Measurements from ENCODE around the gene ESR2. TPM values are rescaled to one million over a fixed set of nuclear protein-coding genes. Genes with fewer than 3 reads are reported as not detected.

ESR2 gene
- total RNA-seq, 1 donor from 2014 or later, result 0.16 TPM

- Mint-ChIP-seq H3K4me3 (ENCODE audit: unreplicated experiment) (no peak overlapping the region), H3K27ac (ENCODE audit: unreplicated experiment) (no peak overlapping the region), H3K36me3 (ENCODE audit: low read depth, unreplicated experiment) (no peaks in the 10 kb centered on the region), H3K4me1 (ENCODE audit: low read depth, unreplicated experiment) (no peaks in the 10 kb centered on the region), H3K9me3 (ENCODE audit: unreplicated experiment) (peaks cover 3% of the 10 kb centered on the region), H3K27me3 (ENCODE audit: low read depth, unreplicated experiment) (peaks cover 3% of the 10 kb centered on the region)
- no peak for FAIRE-seq
- no peaks in the 10 kb centered on the region for H3K27me3 ChIP-seq (ENCODE audit: insufficient read depth, low read length)
- H3K36me3 ChIP-seq (ENCODE audit: insufficient read depth, low read length), result no peaks in the 10 kb centered on the region
- H3K4me3 ChIP-seq (ENCODE audit: insufficient read depth, low read depth, low read length), result no peak overlapping the region
- H2AFZ ChIP-seq (ENCODE audit: low read depth, low read length), result no peak overlapping the region
- H3K4me1 ChIP-seq (ENCODE audit: insufficient read depth, low read length), result no peaks in the 10 kb centered on the region
- no peaks in the 10 kb centered on the region for H4K20me1 ChIP-seq (ENCODE audit: insufficient read depth, low read length)
- H3K9me3 ChIP-seq (ENCODE audit: insufficient read depth, low read depth, low read length), result no peaks in the 10 kb centered on the region
- TF ChIP-seq CTCF (IDR thresholded peaks at IDR 0.05; ENCODE audit: insufficient read depth, low read depth, low read length) (no peak), EZH2 (IDR thresholded peaks at IDR 0.05; ENCODE audit: insufficient read depth, low read length) (no peak)
- no peaks in the 10 kb centered on the region for H3K79me2 ChIP-seq (ENCODE audit: insufficient read depth, low read length)
- H3K27ac ChIP-seq (ENCODE audit: low read depth, low read length), result no peak overlapping the region
- no peak overlapping the region for H3K4me2 ChIP-seq (ENCODE audit: low read length)
- no peak overlapping the region for H3K9ac ChIP-seq (ENCODE audit: low read length)
- no peak for DNase-seq (ENCODE audit: low read depth)
Measured at GRCh38 chr14:64186231-64187129, 107.7 kb downstream of the ESR2 start.

DNA sequence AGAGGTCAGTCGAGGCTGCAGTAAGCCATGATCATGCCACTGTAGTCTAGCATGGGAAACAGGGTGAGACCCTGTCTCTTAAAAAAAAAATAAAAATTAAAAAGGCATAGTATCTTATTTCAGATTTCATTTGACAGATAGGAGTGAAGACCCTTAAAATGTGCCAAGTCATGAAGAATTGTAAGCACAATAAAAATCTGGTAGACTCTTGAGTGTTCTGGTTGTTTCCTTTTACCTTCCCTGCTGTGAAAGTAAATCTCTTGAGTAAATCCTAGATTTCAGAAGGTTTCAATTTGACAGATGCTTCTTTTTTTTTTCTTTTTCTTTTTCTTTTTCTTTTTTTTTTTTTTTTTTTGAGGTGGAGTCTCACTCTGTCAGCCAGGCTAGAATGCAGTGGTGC is 109.0 kb downstream of the ESR2 start:
- H3K79me2 ChIP-seq (ENCODE audit: insufficient read depth, low read length), result no peaks in the 10 kb centered on the region
- peaks cover 3% of the 10 kb centered on the region for H3K9me3 Mint-ChIP-seq (ENCODE audit: unreplicated experiment)
- H3K36me3 ChIP-seq (ENCODE audit: insufficient read depth, low read length), result no peaks in the 10 kb centered on the region
- H3K9me3 ChIP-seq (ENCODE audit: insufficient read depth, low read depth, low read length), result no peaks in the 10 kb centered on the region
- TF ChIP-seq CTCF (IDR thresholded peaks at IDR 0.05; ENCODE audit: insufficient read depth, low read depth, low read length) (no peak), EZH2 (IDR thresholded peaks at IDR 0.05; ENCODE audit: insufficient read depth, low read length) (no peak)
- H2AFZ ChIP-seq (ENCODE audit: low read depth, low read length), result no peak overlapping the region
- H3K27ac ChIP-seq (ENCODE audit: low read depth, low read length), result no peak overlapping the region
- no peaks in the 10 kb centered on the region for H3K27me3 ChIP-seq (ENCODE audit: insufficient read depth, low read length)
- H4K20me1 ChIP-seq (ENCODE audit: insufficient read depth, low read length), result no peaks in the 10 kb centered on the region
- no peak for FAIRE-seq
- no peaks in the 10 kb centered on the region for H3K4me1 Mint-ChIP-seq (ENCODE audit: low read depth, unreplicated experiment)
- peaks cover 3% of the 10 kb centered on the region for H3K27me3 Mint-ChIP-seq (ENCODE audit: low read depth, unreplicated experiment)
- no peak overlapping the region for H3K27ac Mint-ChIP-seq (ENCODE audit: unreplicated experiment)
- H3K36me3 Mint-ChIP-seq (ENCODE audit: low read depth, unreplicated experiment), result no peaks in the 10 kb centered on the region
- DNase-seq (ENCODE audit: low read depth), result no peak
- H3K4me3 ChIP-seq (ENCODE audit: insufficient read depth, low read depth, low read length), result no peak overlapping the region
- no peak overlapping the region for H3K4me3 Mint-ChIP-seq (ENCODE audit: unreplicated experiment)
- no peak overlapping the region for H3K9ac ChIP-seq (ENCODE audit: low read length)
- no peak overlapping the region for H3K4me2 ChIP-seq (ENCODE audit: low read length)
- H3K4me1 ChIP-seq (ENCODE audit: insufficient read depth, low read length), result no peaks in the 10 kb centered on the region

Data from astrocyte (in vitro differentiated cells and primary cell).